CD4-positive, alpha-beta T cell (primary cell): ENCODE measurements around the gene VPREB1. TPM values are rescaled to one million over a fixed set of nuclear protein-coding genes. Genes with fewer than 3 reads are reported as not detected.

Experiments
- ATAC-seq: fragments of 200-7000 bp; cut with Tn5 transposase; one replicate; pipeline ENCODE4 v1.10.0; 2022; ENCODE audit warnings: mild to moderate bottlenecking; ENCODE audit not compliant: poor library complexity
- CTCF ChIA-PET: fragments of 350-600 bp; sonication (Branson Sonifier 250); formaldehyde crosslinking; loops from one replicate; lab custom pipeline; 2021; ENCODE audit warnings: antibody characterized with exemption, inconsistent platforms; lab: Charles Lee
- POLR2A ChIA-PET: fragments of 350-600 bp; sonication (Branson Sonifier 250); formaldehyde crosslinking; loops from one replicate; lab custom pipeline; 2021; ENCODE audit warnings: antibody characterized with exemption, inconsistent platforms; lab: Charles Lee
- DNase-seq, 14 experiments: peaks; one replicate each; pipeline ENCODE4 v3.0.0-alpha.2; 2013 to 2020; ENCODE audit warnings: mixed read lengths in 2 of 14
- H3K27ac ChIP-seq, 2 donors: one replicate each; pipeline versions ENCODE4 v1.5.1 to v1.7.0; 2013; ENCODE audit warnings: low read length in 2 of 2, low read depth in 1 of 2, mild to moderate bottlenecking in 1 of 2
- H3K27me3 ChIP-seq, 2 experiments: 1 replicate in 1 of 2; 2 replicates in 1 of 2; pipeline versions ENCODE4 v1.6.1 to v1.7.0; 2013; ENCODE audit warnings: low read length in 2 of 2, control low read depth in 1 of 2, mild to moderate bottlenecking in 1 of 2, moderate library complexity in 1 of 2; ENCODE audit not compliant: insufficient read depth in 2 of 2, control insufficient read depth in 1 of 2
- H3K36me3 ChIP-seq: one replicate; pipeline ENCODE4 v1.6.1; 2013; ENCODE audit warnings: low read length, control low read depth; ENCODE audit not compliant: insufficient read depth
- H3K4me1 ChIP-seq: one replicate; pipeline ENCODE4 v1.6.1; 2013; ENCODE audit warnings: low read length, control low read depth; ENCODE audit not compliant: insufficient read depth
- H3K4me3 ChIP-seq: one replicate; pipeline ENCODE4 v1.5.1; 2013; ENCODE audit warnings: mild to moderate bottlenecking, low read length, moderate library complexity
- H3K9me3 ChIP-seq, 2 experiments: 1 replicate in 1 of 2; 2 replicates in 1 of 2; pipeline versions ENCODE4 v1.6.1 to v1.7.0; 2013; ENCODE audit warnings: low read length in 2 of 2, mild to moderate bottlenecking in 2 of 2, control low read depth in 1 of 2, moderate library complexity in 1 of 2; ENCODE audit not compliant: control insufficient read depth in 1 of 2, insufficient read depth in 1 of 2
- H3K27ac Mint-ChIP-seq: one replicate; pipeline ENCODE4 v1.8.0; 2020; ENCODE audit warnings: mixed read lengths
- H3K27me3 Mint-ChIP-seq: one replicate; pipeline ENCODE4 v1.8.0; 2021; ENCODE audit warnings: mixed read lengths
- H3K36me3 Mint-ChIP-seq: one replicate; pipeline ENCODE4 v1.8.0; 2021; ENCODE audit warnings: low read depth, mixed read lengths
- H3K4me1 Mint-ChIP-seq: one replicate; pipeline ENCODE4 v1.8.0; 2021; ENCODE audit warnings: low read depth, mixed read lengths
- H3K4me3 Mint-ChIP-seq: one replicate; pipeline ENCODE4 v1.8.0; 2020; ENCODE audit warnings: mild to moderate bottlenecking, mixed read lengths
- H3K9me3 Mint-ChIP-seq: one replicate; pipeline ENCODE4 v1.8.0; 2020; ENCODE audit warnings: mixed read lengths
- CTCF ChIP-seq: fragments of 200-600 bp; IDR thresholded peaks from one replicate; pipeline ENCODE4 v1.8.0; 2022; ENCODE audit warnings: antibody characterized with exemption, mild to moderate bottlenecking
- intact Hi-C, 2 experiments: fragments of 100-400 bp; cut with DNase I in 1 of 2; cut with micrococcal nuclease in 1 of 2; formaldehyde crosslinking; loops; one replicate each; pipeline versions ENCODE4 v1.15.1 to v1.9.0; 2023 to 2025; cut with DNase I, micrococcal nuclease
- total RNA-seq, 174 experiments: library from RNA in 2 of 174; stranded (reverse) in 2 of 174; gene quantifications; one replicate each; pipeline ENCODE4 v1.2.3 and lab custom pipeline; 2021 to 2026

Gene VPREB1
- total RNA-seq, 2 experiments from 2014 or later = not detected

- H3K27me3 Mint-ChIP-seq = no peaks in the 10 kb centered on the region
- DNase-seq (no peak), ATAC-seq (no peak)
- H3K4me1 Mint-ChIP-seq = peaks cover 12% of the 10 kb centered on the region
- ChIA-PET POLR2A (no interaction called here), CTCF (interaction anchor here (1.0 to 1.8 kb wide), 2 partner anchors 13 to 14 kb away, joined by 4 to 5 read pairs; no protein-coding TSS in a partner anchor)
- H3K36me3 Mint-ChIP-seq = no peaks in the 10 kb centered on the region
- no peak overlapping the region for H3K4me3 Mint-ChIP-seq
- intact Hi-C loops = no loop called here
- H3K27ac ChIP-seq = no peak overlapping the region
- H3K27me3 ChIP-seq = no peaks in the 10 kb centered on the region
- no peaks in the 10 kb centered on the region for H3K9me3 Mint-ChIP-seq
- no peaks in the 10 kb centered on the region for H3K36me3 ChIP-seq
- no peak overlapping the region for H3K4me3 ChIP-seq
- H3K9me3 ChIP-seq = no peaks in the 10 kb centered on the region
- no peak overlapping the region for H3K27ac Mint-ChIP-seq
- no peak for TF ChIP-seq CTCF
- H3K4me1 ChIP-seq = peaks cover 9% of the 10 kb centered on the region
These were observed 29.7 kb upstream of the VPREB1 start for GRCh38 chr22:22214819-22215329.

- peaks cover 3% of the 10 kb centered on the region for H3K4me1 ChIP-seq
- ATAC-seq = no peak
- H3K9me3 Mint-ChIP-seq = no peaks in the 10 kb centered on the region
- H3K27me3 ChIP-seq = no peaks in the 10 kb centered on the region
- no peak for TF ChIP-seq CTCF
- intact Hi-C loops = no loop called here
- H3K4me3 ChIP-seq = no peak overlapping the region
- no peaks in the 10 kb centered on the region for H3K27me3 Mint-ChIP-seq
- H3K4me3 Mint-ChIP-seq = no peak overlapping the region
- no peaks in the 10 kb centered on the region for H3K36me3 ChIP-seq
- ChIA-PET CTCF (interaction anchor here (1.8 kb wide), 1 partner anchor 14 kb away, joined by 5 read pairs; no protein-coding TSS in a partner anchor), POLR2A (interaction anchor here (0.8 kb wide), 1 partner anchor 9 kb away, joined by 3 read pairs; no protein-coding TSS in a partner anchor)
- H3K4me1 Mint-ChIP-seq = peaks cover 3% of the 10 kb centered on the region
- no peak overlapping the region for H3K27ac ChIP-seq
- no peaks in the 10 kb centered on the region for H3K9me3 ChIP-seq
- no peak for DNase-seq
- no peaks in the 10 kb centered on the region for H3K36me3 Mint-ChIP-seq
- no peak overlapping the region for H3K27ac Mint-ChIP-seq
These were observed 28.7 kb upstream of the VPREB1 start for GRCh38 chr22:22215659-22216449.

DNA sequence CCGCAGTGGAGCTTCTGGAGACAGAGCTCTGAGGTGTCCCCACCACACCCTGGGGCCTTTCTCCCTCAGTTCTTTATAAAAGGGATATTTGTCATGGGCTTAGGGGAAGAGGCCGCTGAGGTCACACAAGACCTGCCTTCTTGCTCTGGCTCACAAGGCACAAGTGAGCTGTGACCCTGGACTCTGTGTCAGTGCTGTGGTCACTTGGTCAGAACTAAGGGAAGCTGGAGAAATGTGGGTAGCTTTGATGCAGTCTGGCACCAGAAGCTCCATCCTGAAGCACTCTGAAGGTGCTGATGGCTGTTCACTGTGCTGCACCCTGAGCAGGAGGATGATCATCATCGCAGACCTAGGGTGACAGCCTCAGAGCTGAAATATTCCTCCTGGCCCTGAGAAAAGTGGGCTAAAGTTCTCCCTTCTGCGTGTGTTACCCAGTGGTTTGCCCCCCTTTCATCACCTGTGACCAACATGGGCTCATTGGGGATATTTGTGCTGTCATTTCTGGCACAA lies 28.1 kb upstream of the VPREB1 start:
- H3K27me3 ChIP-seq = no peaks in the 10 kb centered on the region
- no peak for DNase-seq
- no peak overlapping the region for H3K27ac Mint-ChIP-seq
- no peaks in the 10 kb centered on the region for H3K4me1 Mint-ChIP-seq
- no peaks in the 10 kb centered on the region for H3K36me3 Mint-ChIP-seq
- no peak for TF ChIP-seq CTCF
- CTCF ChIA-PET = interaction anchor here (1.8 kb wide), 1 partner anchor 15 kb away, joined by 5 read pairs; no protein-coding TSS in a partner anchor
- no peaks in the 10 kb centered on the region for H3K36me3 ChIP-seq
- ATAC-seq = no peak
- POLR2A ChIA-PET = interaction anchor here (0.8 kb wide), 1 partner anchor 10 kb away, joined by 3 read pairs; no protein-coding TSS in a partner anchor
- H3K9me3 Mint-ChIP-seq = no peaks in the 10 kb centered on the region
- H3K4me3 ChIP-seq = no peak overlapping the region
- H3K9me3 ChIP-seq = no peaks in the 10 kb centered on the region
- no peaks in the 10 kb centered on the region for H3K27me3 Mint-ChIP-seq
- H3K4me3 Mint-ChIP-seq = no peak overlapping the region
- no peak overlapping the region for H3K27ac ChIP-seq
- no peaks in the 10 kb centered on the region for H3K4me1 ChIP-seq
- intact Hi-C loops = no loop called here
